ENCODE measurements around the gene METTL22.

DNA sequence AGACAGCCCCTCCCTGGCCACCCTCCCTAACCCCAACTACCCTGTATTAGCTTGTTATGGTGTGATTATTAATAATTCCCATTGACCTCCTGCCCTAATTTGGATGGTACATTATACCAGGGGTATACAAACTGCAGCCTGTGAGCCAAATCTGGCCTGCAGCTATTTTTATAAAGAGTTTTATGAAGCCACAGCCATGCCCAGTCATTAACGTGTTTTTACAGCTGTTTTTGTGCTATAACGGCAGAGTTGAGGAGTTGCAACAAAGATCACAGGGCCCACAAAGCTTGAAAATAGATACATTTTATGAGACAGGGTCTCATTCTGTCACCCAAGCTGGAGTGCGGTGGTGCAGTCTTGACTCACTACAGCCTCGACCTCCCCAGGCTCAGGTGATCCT, 6.0 kb downstream of the METTL22 start:
- TF ChIP-seq, protein P1, sequence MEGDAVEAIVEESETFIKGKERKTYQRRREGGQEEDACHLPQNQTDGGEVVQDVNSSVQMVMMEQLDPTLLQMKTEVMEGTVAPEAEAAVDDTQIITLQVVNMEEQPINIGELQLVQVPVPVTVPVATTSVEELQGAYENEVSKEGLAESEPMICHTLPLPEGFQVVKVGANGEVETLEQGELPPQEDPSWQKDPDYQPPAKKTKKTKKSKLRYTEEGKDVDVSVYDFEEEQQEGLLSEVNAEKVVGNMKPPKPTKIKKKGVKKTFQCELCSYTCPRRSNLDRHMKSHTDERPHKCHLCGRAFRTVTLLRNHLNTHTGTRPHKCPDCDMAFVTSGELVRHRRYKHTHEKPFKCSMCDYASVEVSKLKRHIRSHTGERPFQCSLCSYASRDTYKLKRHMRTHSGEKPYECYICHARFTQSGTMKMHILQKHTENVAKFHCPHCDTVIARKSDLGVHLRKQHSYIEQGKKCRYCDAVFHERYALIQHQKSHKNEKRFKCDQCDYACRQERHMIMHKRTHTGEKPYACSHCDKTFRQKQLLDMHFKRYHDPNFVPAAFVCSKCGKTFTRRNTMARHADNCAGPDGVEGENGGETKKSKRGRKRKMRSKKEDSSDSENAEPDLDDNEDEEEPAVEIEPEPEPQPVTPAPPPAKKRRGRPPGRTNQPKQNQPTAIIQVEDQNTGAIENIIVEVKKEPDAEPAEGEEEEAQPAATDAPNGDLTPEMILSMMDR (IDR thresholded peaks at IDR 0.05), result no peak
- TF ChIP-seq EZH2 (IDR thresholded peaks at IDR 0.05; ENCODE audit: borderline replicate concordance, insufficient read depth, low read depth, low read length, poor library complexity, severe bottlenecking), result no peak

Measured in B cell (primary cell).